RPMI7951 (cell line): ENCODE measurements around the gene ITSN1. TPM values are rescaled to one million over a fixed set of nuclear protein-coding genes. Genes with fewer than 3 reads are reported as not detected.

ENCODE experiments used
- DNase-seq: peaks from one replicate; pipeline ENCODE4 v3.0.0-alpha.2; 2012; ENCODE audit warnings: low read depth
- total RNA-seq: library from RNA; depleted of rRNA; stranded (reverse); fragments of >200 nt; shearing (Covaris generic); gene quantifications from 2 replicates; pipeline ENCODE4 v1.2.3, GENCODE V29; 2014

Gene ITSN1
- total RNA-seq, 1 experiment from 2014 or later, result 25.8 TPM

DNA sequence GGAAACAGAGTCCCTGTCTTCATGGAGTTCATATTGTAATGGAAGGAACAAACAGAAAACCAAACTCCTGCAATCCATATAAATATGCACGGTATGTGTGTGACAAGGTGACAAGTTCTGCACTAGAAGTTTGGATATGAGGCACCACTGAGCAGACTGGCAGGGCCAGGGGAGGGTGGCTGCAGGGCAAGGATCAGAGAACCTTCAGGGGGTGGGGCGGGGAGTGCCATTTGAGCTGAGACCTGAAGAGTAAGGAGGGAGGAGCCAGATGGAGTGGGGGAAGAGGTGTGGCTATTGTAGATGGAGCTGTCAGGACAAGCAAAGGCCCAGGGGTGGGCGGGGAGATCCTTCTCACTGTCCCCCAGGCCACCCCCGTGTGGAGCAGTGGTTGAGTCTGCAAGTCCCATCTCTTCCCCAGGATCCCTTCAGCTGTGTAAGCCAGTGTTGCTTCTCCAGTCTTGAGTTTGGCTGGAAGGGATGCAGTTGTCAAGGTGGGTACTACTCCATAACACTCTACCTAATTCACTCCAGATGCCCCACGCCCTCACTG lies 196.9 kb downstream of the ITSN1 start:
- DNase-seq, result no peak

DNA sequence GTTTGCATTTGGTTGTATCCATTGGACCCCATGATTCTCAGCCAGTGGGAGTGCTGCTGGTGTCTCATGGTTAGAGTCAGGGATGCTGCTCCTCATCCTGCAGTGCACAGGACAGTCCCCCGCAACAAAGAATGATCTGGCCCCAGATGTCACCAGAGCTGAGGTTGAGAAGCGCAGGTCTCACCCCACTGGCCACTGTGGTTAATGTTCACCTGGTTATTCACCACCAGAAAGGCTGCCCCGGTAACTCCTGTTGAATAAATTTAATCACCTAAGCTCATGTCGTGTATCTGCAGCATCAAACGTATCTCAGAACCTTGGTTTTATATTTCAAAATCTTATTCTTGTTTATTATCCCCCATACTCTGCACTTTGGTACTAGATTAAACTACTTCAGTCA lies 197.5 kb downstream of the ITSN1 start:
- no peak for DNase-seq

DNA sequence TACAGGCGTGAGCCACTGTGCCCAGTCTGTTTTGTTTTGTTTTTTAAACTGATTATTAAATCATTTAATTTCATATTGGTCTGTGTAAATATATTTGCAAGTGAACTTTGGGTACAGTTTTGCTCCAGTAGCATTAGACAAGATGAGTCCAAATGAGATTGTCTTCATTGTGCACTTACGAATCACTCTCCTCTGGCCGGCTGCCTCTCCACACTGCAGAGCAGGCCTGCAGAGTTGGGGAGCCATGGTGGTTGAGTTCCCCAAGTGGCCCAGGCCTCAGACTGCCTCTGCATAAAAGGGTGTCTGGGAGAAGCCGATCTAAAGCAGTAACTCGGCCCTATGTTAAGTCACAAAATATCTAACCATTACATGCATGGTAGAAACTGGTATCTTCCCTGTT lies 198.5 kb downstream of the ITSN1 start:
- DNase-seq, result no peak

DNA sequence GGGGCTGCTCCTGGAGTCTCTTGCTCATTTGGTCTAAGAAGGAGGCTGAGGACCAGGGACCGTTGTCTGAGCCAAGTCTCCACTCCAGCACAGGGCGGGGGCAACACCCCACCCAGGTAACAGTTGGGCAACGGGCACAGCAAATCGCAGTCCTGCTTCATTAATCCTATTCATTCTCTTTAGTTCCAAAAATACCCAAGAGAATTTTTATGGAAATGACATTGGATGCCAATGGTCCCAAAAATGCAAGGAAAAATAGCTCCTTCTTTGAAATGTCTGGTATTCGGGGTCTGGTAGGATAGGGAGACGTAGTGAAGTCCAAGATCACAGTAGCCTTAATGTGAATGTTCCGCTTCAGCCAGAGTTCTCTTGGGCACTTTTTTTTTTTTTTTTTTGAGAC lies 199.3 kb downstream of the ITSN1 start:
- no peak for DNase-seq

DNA sequence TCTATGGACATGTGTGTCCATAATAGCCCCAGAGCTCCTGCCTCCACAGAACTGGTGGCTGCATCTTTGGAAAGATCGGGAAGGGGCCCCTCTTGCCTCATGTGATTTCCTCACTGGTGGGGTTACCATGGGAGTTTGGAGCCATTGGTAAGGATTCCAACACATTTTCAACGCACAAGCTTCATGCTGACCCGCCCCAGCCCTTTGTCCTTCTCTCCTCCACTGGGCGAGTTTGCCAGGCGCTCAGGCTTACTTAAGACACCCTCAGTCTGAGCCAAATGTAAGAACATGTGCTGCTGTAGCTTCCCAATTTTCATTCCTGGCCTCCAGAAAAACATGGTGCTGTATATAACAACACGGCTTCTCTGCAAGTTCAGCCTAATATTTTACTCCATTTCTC lies 200.9 kb downstream of the ITSN1 start:
- DNase-seq, result no peak

DNA sequence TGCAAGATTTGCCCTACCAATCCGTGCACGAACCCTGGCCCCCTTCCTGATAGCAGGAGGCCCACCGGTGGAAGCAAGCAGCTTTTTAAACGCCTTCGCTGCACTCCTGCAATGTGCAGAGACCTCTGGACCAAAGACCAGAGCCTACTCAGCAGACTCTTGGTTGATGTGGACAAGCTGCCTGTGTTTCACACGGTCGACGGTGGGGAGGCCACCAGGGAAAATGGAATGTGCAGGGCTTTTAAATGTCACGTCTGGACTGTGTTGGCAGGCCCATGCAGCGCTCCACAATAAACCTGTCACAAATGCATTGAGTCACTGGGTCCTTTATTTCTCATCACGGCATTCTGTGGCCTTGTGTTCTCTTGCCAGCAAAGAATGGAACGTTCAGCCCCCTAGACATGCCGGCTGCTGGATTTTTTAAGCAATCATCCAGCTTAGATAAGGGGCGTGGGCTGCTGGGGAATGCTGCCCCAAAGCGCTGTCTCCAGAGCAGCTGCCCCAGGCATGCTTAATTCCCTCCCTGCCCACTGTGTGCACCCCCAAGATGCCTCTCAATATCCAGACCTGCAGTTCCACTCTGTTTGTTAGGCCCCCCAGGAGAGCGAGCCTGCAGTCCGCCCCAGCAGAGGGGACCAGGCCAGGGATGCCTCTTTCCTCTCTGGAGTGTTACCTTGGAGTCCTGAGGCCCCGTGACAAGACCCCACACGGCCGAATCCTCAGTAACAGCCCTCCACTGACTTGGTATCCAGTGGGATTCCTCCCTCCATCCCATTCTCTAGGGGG lies 202.0 kb downstream of the ITSN1 start:
- no peak for DNase-seq

DNA sequence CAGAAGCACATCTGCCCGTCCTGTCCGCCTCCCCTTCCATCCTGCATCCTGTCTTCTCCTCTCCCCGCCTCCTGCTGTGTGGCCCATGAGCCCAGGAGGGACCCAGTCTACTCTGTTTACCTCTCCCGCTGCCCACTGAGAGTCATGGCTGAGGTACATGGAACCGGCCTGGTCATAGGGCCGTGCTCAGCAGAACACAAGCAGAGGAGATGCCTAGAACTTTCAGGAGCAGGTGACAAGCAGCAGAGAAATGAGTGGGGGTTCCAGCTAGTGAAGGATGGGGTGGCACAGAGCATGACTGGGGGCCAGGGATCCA lies 202.5 kb downstream of the ITSN1 start:
- DNase-seq, result no peak

DNA sequence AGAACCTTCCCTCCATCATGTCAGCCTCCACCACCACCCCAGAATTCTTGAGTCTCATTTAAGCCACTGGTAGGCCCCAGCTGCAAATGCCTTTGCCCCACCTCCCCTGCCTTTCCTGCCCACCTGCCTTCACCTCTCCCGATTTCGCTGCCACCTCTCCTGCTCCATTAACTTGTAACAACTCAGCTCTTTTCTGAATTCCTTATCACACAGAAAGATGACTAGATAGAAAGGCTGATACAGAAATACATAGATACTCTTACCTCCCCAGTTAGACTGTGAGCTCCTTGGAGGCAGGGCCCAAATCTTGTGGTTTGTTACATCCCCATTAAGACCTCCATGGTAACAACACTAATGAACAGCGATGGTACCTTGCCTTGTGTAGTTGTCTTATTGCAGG lies 203.8 kb downstream of the ITSN1 start:
- DNase-seq, result no peak

DNA sequence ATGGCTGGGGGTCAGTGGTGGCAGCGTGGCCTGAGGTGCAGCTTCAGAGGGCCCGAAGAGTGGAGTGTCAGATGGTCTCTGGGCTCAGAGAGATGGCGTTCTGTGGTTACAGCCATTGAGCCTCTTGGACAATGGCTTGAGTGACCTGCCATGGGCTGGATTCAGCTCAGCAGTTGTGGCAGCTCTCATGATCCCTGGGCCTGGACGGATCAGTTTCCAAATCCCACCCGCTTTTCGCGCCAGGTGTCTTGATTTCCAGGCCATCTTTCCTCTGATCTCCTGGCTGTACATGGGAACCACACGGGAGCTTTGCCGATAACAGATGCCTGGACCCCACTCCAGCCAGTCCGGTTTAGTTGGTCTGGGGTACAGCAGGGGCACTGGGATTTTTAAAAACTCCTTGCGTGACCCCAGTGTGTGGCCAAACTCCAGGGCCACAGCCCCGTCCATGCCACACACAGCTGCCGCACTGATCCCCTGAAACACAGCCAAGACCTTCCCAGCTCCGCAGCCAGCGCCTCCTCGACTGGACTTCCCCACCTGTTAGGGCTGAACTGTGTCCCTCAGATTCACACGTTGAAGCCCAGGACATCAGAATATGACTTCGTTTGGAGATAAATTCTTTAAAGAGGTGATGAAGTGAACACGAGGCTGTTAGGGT lies 205.4 kb downstream of the ITSN1 start:
- DNase-seq, result no peak

DNA sequence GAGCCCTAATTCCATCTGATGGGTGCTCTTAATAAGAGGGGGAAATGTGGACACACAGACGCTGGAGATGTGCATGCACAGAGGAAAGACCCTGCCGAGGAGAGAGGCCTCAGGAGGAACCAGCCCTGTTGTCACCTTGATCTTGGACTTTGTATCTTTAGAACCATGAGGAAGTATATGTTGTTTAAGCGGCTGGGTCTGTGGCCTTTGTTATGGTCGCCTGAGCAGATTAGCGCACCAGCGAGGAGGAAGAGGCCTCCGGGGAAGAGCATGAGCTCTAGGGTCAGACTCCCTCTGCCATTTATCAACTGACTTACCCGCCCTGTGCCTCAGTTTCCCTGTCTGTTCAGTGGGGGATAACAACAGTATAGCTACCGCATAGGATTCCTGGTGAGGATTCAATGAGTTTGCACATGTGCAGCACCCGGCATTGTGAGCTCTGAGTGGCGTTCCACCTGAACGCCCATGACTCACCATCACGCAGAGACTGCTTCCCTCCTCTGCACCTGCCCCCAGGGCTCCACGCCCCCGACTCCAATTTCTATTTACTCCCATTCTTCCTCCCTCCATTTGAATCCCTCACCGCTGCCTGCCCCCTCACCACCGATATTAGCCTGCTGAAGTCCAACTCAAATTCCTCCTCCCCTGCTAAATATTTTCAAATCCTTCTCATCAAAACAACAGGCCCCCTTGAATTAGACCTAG lies 206.1 kb downstream of the ITSN1 start:
- DNase-seq, result peak; percentile 38

DNA sequence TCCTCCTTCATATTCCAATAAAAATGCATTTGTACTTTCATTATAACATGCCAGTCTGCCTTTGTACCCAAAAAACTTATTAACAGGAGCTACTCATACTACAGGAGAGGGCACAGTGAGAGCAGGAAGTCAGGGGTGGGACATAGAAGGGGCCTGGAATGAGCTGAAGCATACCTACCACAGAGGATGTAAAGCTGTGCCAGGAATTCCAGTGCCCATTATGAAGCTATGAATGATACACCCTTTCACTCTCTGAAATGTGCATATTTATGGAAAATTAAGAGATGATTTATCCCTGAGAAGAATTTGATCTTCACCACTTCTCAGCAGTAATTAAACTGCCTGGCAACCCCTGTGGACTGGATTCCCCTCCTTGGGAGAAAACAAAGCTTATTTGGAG lies 207.5 kb downstream of the ITSN1 start:
- DNase-seq, result no peak

DNA sequence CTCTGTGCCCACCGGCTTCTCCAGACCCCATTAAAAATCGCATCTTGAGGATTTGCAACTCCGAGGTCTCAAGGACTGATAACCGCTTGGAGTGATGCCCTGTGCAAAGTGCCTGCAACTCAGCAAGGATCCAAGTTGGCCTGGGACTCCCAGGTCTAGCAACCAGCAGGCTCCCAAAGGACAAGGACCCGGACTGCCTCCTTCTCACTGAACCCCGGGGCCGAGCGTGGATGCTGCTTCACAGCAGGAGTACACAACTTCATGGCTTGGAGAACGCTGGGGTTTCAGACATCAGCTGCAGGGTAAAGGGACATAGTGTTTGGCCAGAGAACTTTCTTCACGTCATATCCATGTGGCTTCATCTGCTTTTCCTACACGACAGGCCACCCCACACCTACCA lies 208.1 kb downstream of the ITSN1 start:
- DNase-seq, result no peak

DNA sequence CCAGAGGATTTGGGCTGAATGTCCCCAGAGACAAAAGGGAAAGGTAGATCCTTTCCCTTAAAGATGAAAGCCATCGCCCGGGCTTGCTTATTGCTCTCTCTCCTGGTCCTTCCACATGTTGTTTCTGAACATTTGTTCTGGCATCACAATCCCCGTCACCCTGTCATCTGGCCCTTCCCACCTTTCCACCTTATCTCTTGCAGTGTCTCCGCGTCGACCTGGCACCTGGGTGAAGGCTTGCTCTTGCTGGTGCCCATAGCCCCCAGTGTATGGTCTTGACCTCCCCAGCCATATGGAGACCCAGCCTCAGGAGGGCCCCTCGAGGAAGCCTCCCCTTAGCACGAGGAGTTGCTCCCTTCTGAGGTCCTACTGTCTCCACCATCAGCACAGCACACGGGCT lies 208.7 kb downstream of the ITSN1 start:
- no peak for DNase-seq

DNA sequence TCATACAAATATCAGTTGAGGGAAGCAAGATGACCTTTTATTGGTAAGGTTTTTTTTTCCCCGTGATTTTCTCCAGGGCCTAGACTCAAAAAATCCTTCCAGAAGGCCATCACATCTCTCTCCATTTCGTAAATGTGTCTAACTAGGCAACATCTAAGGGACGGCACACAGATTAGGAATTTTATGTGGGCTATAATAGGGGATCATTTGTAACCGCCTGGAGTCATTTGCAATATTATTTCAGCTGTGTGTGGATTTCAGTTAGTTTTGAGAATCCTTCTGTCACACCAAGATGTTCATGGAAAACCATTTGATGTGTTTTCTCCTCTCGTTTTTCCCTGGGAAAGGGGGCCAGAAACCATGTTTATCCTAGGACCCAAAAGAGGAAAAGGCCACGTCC lies 210.2 kb downstream of the ITSN1 start:
- DNase-seq, result peak; percentile 17

DNA sequence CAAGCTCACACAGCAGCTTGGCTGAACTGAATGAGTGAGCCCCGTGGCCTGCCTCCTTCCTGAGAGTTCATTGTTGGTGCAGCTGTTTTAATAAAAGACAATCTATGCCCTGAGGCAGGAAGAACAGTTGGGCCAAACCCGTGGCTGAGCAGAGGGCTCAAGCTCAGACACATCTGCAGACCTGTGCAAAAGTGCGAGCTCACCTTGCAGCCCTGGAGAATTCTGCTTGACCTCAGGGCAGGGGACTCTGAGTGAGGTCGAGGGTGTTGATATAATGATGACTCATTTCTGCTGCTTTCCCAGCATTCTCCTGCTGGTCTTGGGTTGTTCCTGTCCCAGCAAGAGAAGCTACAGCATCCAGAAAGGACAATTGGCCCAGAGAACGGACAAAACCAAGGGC lies 212.3 kb downstream of the ITSN1 start:
- DNase-seq, result peak; percentile 88

DNA sequence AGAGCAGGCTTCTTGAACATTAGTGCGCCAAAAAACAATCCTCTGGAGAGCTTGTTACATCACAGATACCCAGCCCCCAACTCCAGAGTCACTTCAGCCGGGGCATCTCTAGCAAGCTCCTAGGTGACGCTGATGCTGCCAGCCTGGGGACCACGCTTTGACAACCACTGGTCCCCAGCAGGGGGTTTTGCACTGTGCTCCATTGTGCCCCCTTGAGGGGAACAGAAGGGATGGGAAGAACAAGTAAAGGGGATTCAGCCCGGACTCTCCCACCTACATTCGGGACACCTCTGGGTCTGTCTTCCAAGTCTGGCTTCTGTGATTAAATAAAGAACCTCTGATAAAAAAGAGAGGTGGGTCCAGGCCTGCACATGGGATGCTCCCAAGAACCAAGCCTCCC lies 212.9 kb downstream of the ITSN1 start:
- no peak for DNase-seq

DNA sequence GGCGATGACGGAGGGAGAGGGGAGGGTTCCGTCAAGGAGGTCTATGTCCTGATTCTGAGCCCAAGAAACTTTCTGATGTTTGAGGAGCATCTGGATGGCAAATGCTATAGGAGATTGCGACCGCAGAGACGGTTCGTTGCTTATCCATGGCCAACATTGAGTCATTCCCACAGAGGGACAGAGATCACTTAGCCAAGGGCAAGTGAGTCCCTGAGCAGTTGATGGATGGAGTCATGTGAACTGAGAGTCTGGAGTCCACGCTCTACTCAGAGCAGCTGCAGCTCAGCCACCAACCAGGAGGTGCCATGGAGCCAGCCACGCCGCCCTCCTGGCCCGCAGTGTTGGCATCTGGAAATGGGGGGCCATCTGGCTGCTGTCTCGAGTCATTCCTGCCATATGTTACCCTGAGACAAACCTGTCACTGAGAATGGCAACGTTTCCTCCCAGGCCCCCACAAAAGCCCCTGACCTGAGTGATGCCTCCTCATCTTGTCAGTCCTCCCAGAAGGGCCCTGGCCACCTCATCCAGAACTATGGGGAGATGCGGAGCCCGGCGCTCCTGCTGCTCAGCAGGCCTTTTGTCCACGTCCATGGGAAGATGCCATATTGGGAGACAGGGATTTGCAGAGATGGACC lies 214.7 kb downstream of the ITSN1 start:
- peak; percentile 94 for DNase-seq

DNA sequence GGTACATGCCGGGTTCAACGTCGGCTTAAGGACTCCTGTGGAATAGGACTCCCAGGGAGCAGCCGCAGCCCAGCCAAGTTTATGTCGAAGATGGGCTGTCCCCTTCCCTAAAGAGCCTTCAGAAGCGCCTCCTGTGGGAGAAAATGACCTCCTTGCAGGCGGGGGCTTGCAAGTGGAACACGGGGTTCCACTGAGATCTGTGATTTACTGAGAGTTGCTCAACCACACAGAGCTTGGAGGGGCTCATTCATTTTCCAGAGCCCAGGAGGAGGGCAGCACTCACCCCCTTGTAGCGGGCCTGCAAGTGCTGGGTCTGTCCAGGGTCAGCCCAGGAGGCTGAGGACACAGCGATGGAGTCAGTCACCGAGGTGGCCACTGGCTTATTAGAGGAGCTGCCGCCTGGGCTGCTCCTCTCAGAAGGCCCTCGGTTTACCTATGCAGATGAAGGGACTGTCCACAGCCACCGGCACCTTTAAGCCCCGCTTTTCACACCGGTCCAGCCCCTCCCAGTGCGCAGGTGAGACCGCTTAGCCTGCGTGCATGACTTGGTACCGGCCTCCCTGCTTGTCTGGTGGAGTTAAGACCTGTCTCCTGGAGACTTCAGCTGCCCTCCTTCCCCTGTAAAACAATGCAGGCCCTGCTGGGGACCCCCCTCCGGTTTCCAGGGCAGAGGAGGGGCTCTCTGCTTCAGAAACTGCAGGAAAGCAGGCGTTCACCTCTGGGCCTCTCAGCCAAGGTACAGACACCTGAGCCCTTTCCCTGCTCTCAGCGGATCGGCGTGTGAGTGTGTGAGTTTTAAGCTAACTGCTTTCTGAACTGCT lies 215.8 kb downstream of the ITSN1 start:
- DNase-seq, result no peak

DNA sequence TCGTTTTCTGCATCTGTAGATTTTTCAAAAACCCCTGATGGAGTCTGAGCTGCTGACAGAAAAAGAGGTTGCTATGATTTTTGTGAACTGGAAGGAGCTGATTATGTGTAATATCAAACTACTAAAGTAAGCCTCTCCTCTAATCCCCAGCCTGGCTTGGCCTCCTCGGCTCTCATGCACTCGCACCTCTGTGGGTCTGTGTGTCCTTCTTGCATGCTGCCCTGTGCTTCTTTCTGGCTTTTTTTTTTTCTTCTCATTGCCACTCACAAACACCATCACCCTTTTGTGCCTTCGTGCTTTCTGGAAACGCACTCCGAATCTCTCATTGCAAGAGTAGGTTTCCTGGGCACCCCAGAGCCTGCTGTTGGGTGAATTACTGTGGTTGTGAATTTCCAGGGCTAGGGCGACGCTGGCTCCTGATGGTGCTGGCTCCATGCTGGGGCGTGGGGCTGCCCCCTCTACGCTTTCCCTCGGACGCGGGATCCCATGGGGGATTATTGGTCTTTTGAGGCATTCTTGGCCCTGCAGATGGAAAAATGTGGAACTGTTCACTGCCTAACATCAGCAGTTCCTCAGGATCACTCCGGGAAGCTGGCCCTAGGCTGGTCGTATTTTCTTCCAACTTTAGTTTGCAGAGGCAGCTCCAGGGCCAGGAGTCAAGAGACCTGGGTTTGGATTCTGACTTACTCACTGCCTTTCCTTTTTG lies 216.5 kb downstream of the ITSN1 start:
- no peak for DNase-seq

DNA sequence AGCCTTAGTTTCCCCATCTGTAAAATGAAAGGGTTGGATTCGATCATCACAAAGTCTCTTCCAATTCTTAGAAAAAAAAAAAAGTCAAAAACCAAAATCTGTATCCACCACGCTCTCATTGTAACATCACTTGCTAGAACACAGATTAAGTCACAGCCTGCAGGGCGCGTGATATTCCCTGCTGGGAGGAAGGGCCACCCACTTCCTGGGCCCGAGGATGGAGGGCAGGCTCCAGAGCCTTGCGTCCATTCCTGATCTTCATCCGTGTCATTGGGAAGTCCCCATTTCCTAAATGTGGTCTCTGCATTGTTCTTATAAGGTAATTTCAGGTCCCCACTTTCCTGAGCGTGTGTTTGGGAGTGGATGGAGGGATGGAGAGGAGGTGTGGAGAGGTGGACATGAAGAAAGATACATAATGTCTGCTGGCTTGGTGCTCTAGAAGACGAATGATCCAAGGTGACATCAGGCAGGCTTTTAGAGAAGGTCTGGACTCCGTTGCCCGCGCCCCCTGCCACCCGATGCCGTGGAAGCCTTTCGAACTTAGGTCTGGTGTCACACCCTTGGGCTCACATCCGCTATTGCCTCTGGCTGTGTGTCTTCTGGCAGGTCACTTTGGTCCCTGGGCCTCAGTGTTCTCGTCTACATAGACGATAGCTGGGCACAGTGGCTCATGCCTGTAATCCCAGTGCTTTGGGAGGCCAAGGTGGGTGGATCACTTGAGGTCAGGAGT lies 217.2 kb downstream of the ITSN1 start:
- DNase-seq, result no peak
